Fibroblast of the conjunctiva (primary cell): ENCODE measurements around the gene TMEM140.

Source experiments
- DNase-seq: peaks from one replicate; pipeline ENCODE4 v3.0.0-alpha.2; 2010; ENCODE audit warnings: low read depth

TMEM140 gene

GRCh38 chr7:135195156-135195555 is 47.3 kb downstream of the TMEM140 start:
- no peak for DNase-seq

GRCh38 chr7:135195968-135196629 is 48.2 kb downstream of the TMEM140 start:
- DNase-seq: no peak

GRCh38 chr7:135197343-135197742 is 49.5 kb downstream of the TMEM140 start:
- DNase-seq: no peak

- no peak for DNase-seq
These were observed 50.2 kb downstream of the TMEM140 start for GRCh38 chr7:135197906-135198655.

- no peak for DNase-seq
These were observed 51.6 kb downstream of the TMEM140 start for GRCh38 chr7:135199439-135199838.

GRCh38 chr7:135200821-135201331 is 53.0 kb downstream of the TMEM140 start:
- no peak for DNase-seq

- no peak for DNase-seq
These were observed 53.5 kb downstream of the TMEM140 start for GRCh38 chr7:135201350-135201749.

- DNase-seq: no peak
These were observed 56.5 kb downstream of the TMEM140 start for GRCh38 chr7:135204341-135204749.

- DNase-seq: no peak
These were observed 57.0 kb downstream of the TMEM140 start for GRCh38 chr7:135204876-135205275.

GRCh38 chr7:135205850-135206249 is 58.0 kb downstream of the TMEM140 start:
- no peak for DNase-seq

- no peak for DNase-seq
These were observed 59.1 kb downstream of the TMEM140 start for GRCh38 chr7:135206941-135207391.

GRCh38 chr7:135207406-135208101 is 59.7 kb downstream of the TMEM140 start:
- no peak for DNase-seq

GRCh38 chr7:135208102-135208793 is 60.4 kb downstream of the TMEM140 start:
- no peak for DNase-seq

- no peak for DNase-seq
These were observed 61.5 kb downstream of the TMEM140 start for GRCh38 chr7:135209225-135209834.

GRCh38 chr7:135210888-135211178 is 63.0 kb downstream of the TMEM140 start:
- DNase-seq: no peak

GRCh38 chr7:135211179-135211945 is 63.5 kb downstream of the TMEM140 start, which contains the start of gene WDR91:
Gene WDR91 (minus strand): TSS chr7:135211526. CDS start chr7:135211502, 24 bp downstream.
- peak; percentile 82 for DNase-seq

- peak; percentile 43 for DNase-seq
These were observed 64.2 kb downstream of the TMEM140 start for GRCh38 chr7:135211946-135212685.

- no peak for DNase-seq
These were observed 66.0 kb downstream of the TMEM140 start for GRCh38 chr7:135213831-135214230.

- no peak for DNase-seq
These were observed 67.3 kb downstream of the TMEM140 start for GRCh38 chr7:135215180-135215579.

GRCh38 chr7:135215698-135216097 is 67.8 kb downstream of the TMEM140 start:
- no peak for DNase-seq
